ENCODE measurements around the gene RPS25.

GRCh38 chr11:119024430-119025098, 6.4 kb upstream of the RPS25 start:
- TF ChIP-seq CTCF (IDR thresholded peaks at IDR 0.05; ENCODE audit: insufficient read depth, low read length, poor library complexity, severe bottlenecking) = no peak
- no peak for TF ChIP-seq EZH2phosphoT487 (conservative IDR thresholded peaks at IDR 0.05; ENCODE audit: low read length)
